HepG2 (cell line): Measurements from ENCODE around the gene AADACL4. TPM values are rescaled to one million over a fixed set of nuclear protein-coding genes. Genes with fewer than 3 reads are reported as not detected.

Experiments used
- AKAP8 ChIP-seq: sonication (generic); formaldehyde crosslinking; IDR thresholded peaks from 2 replicates; pipeline ENCODE4 v1.5.1; 2020; ENCODE audit warnings: mild to moderate bottlenecking, missing genetic modification reagents
- ARNT2 ChIP-seq: sonication (generic); formaldehyde crosslinking; IDR thresholded peaks from 2 replicates; pipeline ENCODE4 v1.8.0; 2022; ENCODE audit warnings: mild to moderate bottlenecking, low read depth, missing genetic modification reagents, moderate library complexity
- CREM ChIP-seq, 2 experiments: sonication (generic) in 1 of 2; formaldehyde crosslinking in 1 of 2; IDR thresholded peaks; 2 replicates each; pipeline versions ENCODE4 v1.4.0 to v1.6.1; 2016 to 2020; ENCODE audit warnings: antibody characterized with exemption in 1 of 2, mild to moderate bottlenecking in 1 of 2, missing genetic modification reagents in 1 of 2
- ESRRA ChIP-seq: sonication (generic); formaldehyde crosslinking; IDR thresholded peaks from 2 replicates; pipeline ENCODE4 v1.5.1; 2020; ENCODE audit warnings: mild to moderate bottlenecking, low read depth, missing genetic modification reagents
- FOXP1 ChIP-seq, 2 experiments: fragments of 450-650 bp in 1 of 2; IDR thresholded peaks; 2 replicates each; pipeline ENCODE4 v1.6.1; 2017 to 2018; ENCODE audit warnings: antibody characterized with exemption in 1 of 2
- HIVEP1 ChIP-seq: sonication (generic); formaldehyde crosslinking; IDR thresholded peaks from 2 replicates; pipeline ENCODE4 v1.4.0; 2020; ENCODE audit warnings: mild to moderate bottlenecking, missing genetic modification reagents
- HMGA1 ChIP-seq: sonication (generic); formaldehyde crosslinking; conservative IDR thresholded peaks from 2 replicates; pipeline ENCODE4 v1.4.0; 2020; ENCODE audit warnings: missing genetic modification reagents
- ISX ChIP-seq: sonication (generic); formaldehyde crosslinking; conservative IDR thresholded peaks from 2 replicates; pipeline ENCODE4 v1.5.0; 2020; ENCODE audit warnings: missing genetic modification reagents
- MTA1 ChIP-seq: sonication (generic); formaldehyde crosslinking; IDR thresholded peaks from 2 replicates; pipeline ENCODE4 v1.4.0; 2020; ENCODE audit warnings: missing genetic modification reagents, mild to moderate bottlenecking, borderline replicate concordance
- NFATC3 ChIP-seq: sonication (generic); formaldehyde crosslinking; IDR thresholded peaks from 2 replicates; pipeline ENCODE4 v1.5.1; 2020; ENCODE audit warnings: mild to moderate bottlenecking, missing genetic modification reagents
- NFE2 ChIP-seq: sonication (generic); formaldehyde crosslinking; IDR thresholded peaks from 2 replicates; pipeline ENCODE4 v1.4.0; 2020; ENCODE audit warnings: missing genetic modification reagents
- POLR2AphosphoS5 ChIP-seq: IDR thresholded peaks from 2 replicates; pipeline ENCODE4 v1.6.1; 2012; ENCODE audit warnings: low read depth, low read length
- PRPF4 ChIP-seq: fragments of 200-400 bp; formaldehyde crosslinking; IDR thresholded peaks from 2 replicates; pipeline ENCODE4 v1.6.1; 2016; ENCODE audit warnings: low read length, low read depth; ENCODE audit not compliant: poor library complexity, severe bottlenecking
- RBM39 ChIP-seq: fragments of 200-400 bp; formaldehyde crosslinking; IDR thresholded peaks from one replicate; pipeline ENCODE4 v1.6.1; 2018; ENCODE audit warnings: antibody characterized with exemption, mild to moderate bottlenecking, low read depth, low read length; ENCODE audit not compliant: poor library complexity, severe bottlenecking
- RELA ChIP-seq: sonication (generic); formaldehyde crosslinking; IDR thresholded peaks from 2 replicates; pipeline ENCODE4 v1.4.0; 2020; ENCODE audit warnings: missing genetic modification reagents
- RFX3 ChIP-seq: IDR thresholded peaks from 2 replicates; pipeline ENCODE4 v1.6.1; 2016; ENCODE audit warnings: missing biosample characterization, missing genetic modification reagents
- SALL2 ChIP-seq: sonication (generic); formaldehyde crosslinking; IDR thresholded peaks from 2 replicates; pipeline ENCODE4 v1.8.1; 2023; ENCODE audit warnings: mild to moderate bottlenecking, missing genetic modification reagents, inconsistent platforms
- SSRP1 ChIP-seq: IDR thresholded peaks from 2 replicates; pipeline ENCODE4 v1.6.1; 2016; ENCODE audit warnings: control low read depth
- U2AF1 ChIP-seq: fragments of 200-400 bp; formaldehyde crosslinking; optimal IDR thresholded peaks from 2 replicates; pipeline ENCODE3; 2017; ENCODE audit warnings: mild to moderate bottlenecking, low read depth, low read length
- XBP1 ChIP-seq: sonication (generic); formaldehyde crosslinking; IDR thresholded peaks from 2 replicates; pipeline ENCODE4 v1.5.0; 2020; ENCODE audit warnings: missing genetic modification reagents
- ZC3H4 ChIP-seq: sonication (generic); formaldehyde crosslinking; IDR thresholded peaks from 2 replicates; pipeline ENCODE4 v1.4.0; 2020; ENCODE audit warnings: missing genetic modification reagents, borderline replicate concordance
- ZFP90 ChIP-seq: sonication (generic); formaldehyde crosslinking; IDR thresholded peaks from 2 replicates; pipeline ENCODE4 v1.8.0; 2022; ENCODE audit warnings: missing genetic modification reagents, mild to moderate bottlenecking, inconsistent platforms, borderline replicate concordance
- ZIK1 ChIP-seq: sonication (generic); formaldehyde crosslinking; IDR thresholded peaks from 2 replicates; pipeline ENCODE4 v1.5.0; 2020; ENCODE audit warnings: mild to moderate bottlenecking, low read depth, missing genetic modification reagents, borderline replicate concordance
- ZKSCAN8 ChIP-seq: IDR thresholded peaks from 2 replicates; pipeline ENCODE4 v1.6.1; 2016; ENCODE audit warnings: borderline replicate concordance, missing genetic modification reagents, missing compliant biosample characterization
- ZNF232 ChIP-seq: sonication (generic); formaldehyde crosslinking; IDR thresholded peaks from 2 replicates; pipeline ENCODE4 v1.4.0; 2020; ENCODE audit warnings: missing genetic modification reagents, borderline replicate concordance
- ZNF337 ChIP-seq: sonication (generic); formaldehyde crosslinking; IDR thresholded peaks from 2 replicates; pipeline ENCODE4 v1.5.1; 2020; ENCODE audit warnings: missing genetic modification reagents, low read depth, mild to moderate bottlenecking, borderline replicate concordance
- ZNF383 ChIP-seq: sonication (generic); formaldehyde crosslinking; IDR thresholded peaks from 2 replicates; pipeline ENCODE4 v1.4.0; 2020; ENCODE audit warnings: missing genetic modification reagents, mild to moderate bottlenecking, borderline replicate concordance
- ZNF414 ChIP-seq: sonication (generic); formaldehyde crosslinking; IDR thresholded peaks from 2 replicates; pipeline ENCODE4 v1.5.0; 2020; ENCODE audit warnings: missing genetic modification reagents
- ZNF432 ChIP-seq: sonication (generic); formaldehyde crosslinking; IDR thresholded peaks from 2 replicates; pipeline ENCODE4 v1.5.0; 2020; ENCODE audit warnings: missing genetic modification reagents, mild to moderate bottlenecking, borderline replicate concordance
- ZNF761 ChIP-seq: sonication (generic); formaldehyde crosslinking; conservative IDR thresholded peaks from 2 replicates; pipeline ENCODE4 v1.4.0; 2020; ENCODE audit warnings: mild to moderate bottlenecking, missing genetic modification reagents
- ZSCAN25 ChIP-seq: sonication (generic); formaldehyde crosslinking; IDR thresholded peaks from 2 replicates; pipeline ENCODE4 v1.8.0; 2022; ENCODE audit warnings: mild to moderate bottlenecking, missing genetic modification reagents
- polyA plus RNA-seq, 8 experiments: library from polyadenylated mRNA; depleted of rRNA in 3 of 8; stranded (reverse) in 7 of 8; unstranded in 1 of 8; fragments of >200 nt; fragmentation: Illumina TruSeq in 4 of 8; extraction: Trizol in 4 of 8; gene quantifications; 2 replicates each; pipeline versions ENCODE4 v1.2.1 to v1.2.3, GENCODE V29; 2011 to 2016; ENCODE audit warnings: low read depth in 4 of 8, missing spikeins in 1 of 8, mixed read lengths in 1 of 8; ENCODE audit not compliant: insufficient read depth in 1 of 8
- total RNA-seq, 5 experiments: library from RNA; depleted of rRNA; stranded (reverse); fragments of >200 nt; fragmentation: Illumina TruSeq; extraction: Trizol; gene quantifications; 2 replicates each; pipeline ENCODE4 v1.2.3, GENCODE V29; 2016; ENCODE audit warnings: low read depth in 1 of 5

Gene AADACL4
- total and polyA plus RNA-seq, 2 of the 13 experiments (the other 11 are each of a cell fraction or from before 2014, with no cell fraction given) = not detected

GRCh38 chr1:12608311-12608957 lies 35.5 kb upstream of the AADACL4 start (continued):
- TF ChIP-seq NFE2 (CRISPR knock-in tag) (no peak), ZSCAN25 (CRISPR knock-in tag) (peak; percentile 62; the same call in 1 of the 2 replicates), CREM (IDR thresholded peaks at IDR 0.05) (peak; percentile 49; the same call in 1 of the 2 replicates), CREM (CRISPR knock-in tag; IDR thresholded peaks at IDR 0.05) (no peak), ZNF414 (CRISPR knock-in tag) (no peak; the same call in 1 of the 2 replicates), SALL2 (CRISPR knock-in tag) (no peak), ZNF383 (CRISPR knock-in tag) (no peak), RFX3 (CRISPR knock-in tag) (no peak), ZNF761 (CRISPR knock-in tag) (no peak), XBP1 (CRISPR knock-in tag) (no peak), ZIK1 (CRISPR knock-in tag) (no peak), ZC3H4 (CRISPR knock-in tag) (no peak), MTA1 (CRISPR knock-in tag) (no peak), ZNF337 (0 out of 2 replicates have a peak, but pooled peaks have one; percentile 38), RELA (CRISPR knock-in tag) (no peak), AKAP8 (CRISPR knock-in tag) (no peak), RBM39 (no peak), HIVEP1 (CRISPR knock-in tag) (0 out of 2 replicates have a peak, but pooled peaks have one; percentile 31), POLR2AphosphoS5 (no peak; the same call in 1 of the 2 replicates), SSRP1 (CRISPR knock-in tag) (0 out of 2 replicates have a peak, but pooled peaks have one; percentile 70), ZNF232 (CRISPR knock-in tag) (no peak), ZNF432 (CRISPR knock-in tag) (no peak), PRPF4 (no peak), HMGA1 (CRISPR knock-in tag) (no peak), ISX (CRISPR knock-in tag) (no peak), ZKSCAN8 (no peak), ARNT2 (CRISPR knock-in tag) (no peak), FOXP1 (IDR thresholded peaks at IDR 0.05) (no peak), FOXP1 (CRISPR knock-in tag; IDR thresholded peaks at IDR 0.05) (peak; percentile 49), ZFP90 (no peak), ESRRA (CRISPR knock-in tag) (0 out of 2 replicates have a peak, but pooled peaks have one; percentile 45), NFATC3 (no peak), U2AF1 (peak; percentile 60)
